ENCODE results near the gene TBL1X. TPM values are rescaled to one million over a fixed set of nuclear protein-coding genes. Genes with fewer than 3 reads are reported as not detected.
"Not testable (repeated sequence)": the region's sequence is repeated elsewhere in the genome, so short reads cannot be mapped to it uniquely, and the experiment has no call there.

The TBL1X gene
- total RNA-seq, 1 donor from 2014 or later = 49.8 TPM

- DNase-seq (ENCODE audit: low read depth) = no peak
These were observed 300.3 kb downstream of the TBL1X start for GRCh38 chrX:9765072-9765736.

- DNase-seq (ENCODE audit: low read depth) = no peak
These were observed 300.9 kb downstream of the TBL1X start, which contains the start of gene GPR143 for GRCh38 chrX:9765737-9766097. GPR143 (minus strand) TSS chrX:9765847; CDS start chrX:9765817, 30 bp downstream.

- no peak for DNase-seq (ENCODE audit: low read depth)
These were observed 302.5 kb downstream of the TBL1X start for GRCh38 chrX:9767375-9767774.

- not testable (repeated sequence) for DNase-seq (ENCODE audit: low read depth)
These were observed 303.5 kb downstream of the TBL1X start for GRCh38 chrX:9768321-9768839.

GRCh38 chrX:9770319-9770718 is 305.5 kb downstream of the TBL1X start:
- peak; percentile 21 for DNase-seq (ENCODE audit: low read depth)

GRCh38 chrX:9772943-9773342 is 308.1 kb downstream of the TBL1X start:
- DNase-seq (ENCODE audit: low read depth) = no peak

GRCh38 chrX:9775930-9776329 is 311.1 kb downstream of the TBL1X start:
- DNase-seq (ENCODE audit: low read depth) = no peak

GRCh38 chrX:9781941-9782340 is 317.1 kb downstream of the TBL1X start:
- DNase-seq (ENCODE audit: low read depth) = no peak

- no peak for DNase-seq (ENCODE audit: low read depth)
These were observed 319.5 kb downstream of the TBL1X start for GRCh38 chrX:9784332-9784731.

GRCh38 chrX:9785254-9785943 is 320.5 kb downstream of the TBL1X start:
- peak; percentile 1 for DNase-seq (ENCODE audit: low read depth)

- DNase-seq (ENCODE audit: low read depth) = no peak
These were observed 321.3 kb downstream of the TBL1X start, which contains the start of gene SHROOM2 for GRCh38 chrX:9785944-9786797. SHROOM2 (plus strand) TSS chrX:9786429; CDS start chrX:9786546, 117 bp downstream.

- DNase-seq (ENCODE audit: low read depth) = peak; percentile 49
These were observed 322.2 kb downstream of the TBL1X start for GRCh38 chrX:9786798-9787635.

GRCh38 chrX:9788911-9789310 is 324.1 kb downstream of the TBL1X start:
- DNase-seq (ENCODE audit: low read depth) = peak; percentile 76

GRCh38 chrX:9789555-9789954 is 324.7 kb downstream of the TBL1X start:
- DNase-seq (ENCODE audit: low read depth) = no peak
